ENCODE measurements around the gene CFAP57.

CFAP57 gene

GRCh38 chr1:43279666-43280065 is 107.5 kb downstream of the CFAP57 start:
- no peak for DNase-seq

- no peak for DNase-seq
These were observed 108.6 kb downstream of the CFAP57 start for GRCh38 chr1:43280692-43281091.

GRCh38 chr1:43282220-43283195 is 110.4 kb downstream of the CFAP57 start:
- DNase-seq, result no peak

- DNase-seq, result no peak
These were observed 111.9 kb downstream of the CFAP57 start for GRCh38 chr1:43284065-43284464.

- no peak for DNase-seq
These were observed 112.5 kb downstream of the CFAP57 start for GRCh38 chr1:43284546-43285110.

GRCh38 chr1:43285269-43285990 is 113.3 kb downstream of the CFAP57 start, which contains the start of gene C1orf210:
Gene C1orf210, minus strand, starts transcription at chr1:43285581. Its CDS starts 2,311 bp downstream, at chr1:43283270.
- peak; percentile 79 for DNase-seq

GRCh38 chr1:43286115-43286514 is 114.0 kb downstream of the CFAP57 start:
- DNase-seq, result no peak

- no peak for DNase-seq
These were observed 114.4 kb downstream of the CFAP57 start for GRCh38 chr1:43286533-43286932.

- no peak for DNase-seq
These were observed 116.1 kb downstream of the CFAP57 start for GRCh38 chr1:43288058-43288784.

GRCh38 chr1:43288785-43289706 is 116.9 kb downstream of the CFAP57 start:
- DNase-seq, result no peak

GRCh38 chr1:43292216-43292615 is 120.1 kb downstream of the CFAP57 start:
- DNase-seq, result no peak

- no peak for DNase-seq
These were observed 120.5 kb downstream of the CFAP57 start for GRCh38 chr1:43292679-43293078.

- DNase-seq, result no peak
These were observed 121.0 kb downstream of the CFAP57 start for GRCh38 chr1:43293176-43293575.

GRCh38 chr1:43293896-43294760 is 122.0 kb downstream of the CFAP57 start:
- no peak for DNase-seq

GRCh38 chr1:43294761-43295160 is 122.6 kb downstream of the CFAP57 start:
- DNase-seq, result no peak

GRCh38 chr1:43296207-43296606 is 124.1 kb downstream of the CFAP57 start:
- no peak for DNase-seq

- no peak for DNase-seq
These were observed 125.9 kb downstream of the CFAP57 start for GRCh38 chr1:43298055-43298454.

- DNase-seq, result no peak
These were observed 127.0 kb downstream of the CFAP57 start for GRCh38 chr1:43299101-43299500.

GRCh38 chr1:43300378-43301094 is 128.4 kb downstream of the CFAP57 start, which contains the start of gene TIE1:
Gene TIE1, plus strand, starts transcription at chr1:43300982. Its CDS starts 90 bp downstream, at chr1:43301072.
- DNase-seq, result no peak

GRCh38 chr1:43302201-43302600 is 130.1 kb downstream of the CFAP57 start:
- DNase-seq, result no peak
